Measurements from ENCODE around the gene WAC.
"Not testable (repeated sequence)": the region's sequence is repeated elsewhere in the genome, so short reads cannot be mapped to it uniquely, and the experiment has no call there.

WAC gene

GRCh38 chr10:28496017-28496416 lies 36.9 kb upstream of the WAC start:
- no peak for DNase-seq (ENCODE audit: low read depth, low spot score)
- no peak overlapping the region for H3K4me3 ChIP-seq (ENCODE audit: low read depth, low read length)
- no peak for TF ChIP-seq CTCF (IDR thresholded peaks at IDR 0.05; ENCODE audit: low read depth, low read length)
- in situ Hi-C loops (cut with HindIII; ENCODE audit: low sequenced_read_pairs), result no loop called here

- H3K4me3 ChIP-seq (ENCODE audit: low read depth, low read length), result no peak overlapping the region
- no peak for TF ChIP-seq CTCF (IDR thresholded peaks at IDR 0.05; ENCODE audit: low read depth, low read length)
- no peak for DNase-seq (ENCODE audit: low read depth, low spot score)
- in situ Hi-C loops (cut with HindIII; ENCODE audit: low sequenced_read_pairs), result no loop called here
Observed at GRCh38 chr10:28496481-28496961, 36.4 kb upstream of the WAC start.

GRCh38 chr10:28497313-28498126 lies 35.4 kb upstream of the WAC start:
- no peak overlapping the region for H3K4me3 ChIP-seq (ENCODE audit: low read depth, low read length)
- no peak for DNase-seq (ENCODE audit: low read depth, low spot score)
- no peak for TF ChIP-seq CTCF (IDR thresholded peaks at IDR 0.05; ENCODE audit: low read depth, low read length)
- in situ Hi-C loops (cut with HindIII; ENCODE audit: low sequenced_read_pairs), result no loop called here

- DNase-seq (ENCODE audit: low read depth, low spot score); in situ Hi-C loops (cut with HindIII; ENCODE audit: low sequenced_read_pairs); H3K4me3 ChIP-seq (ENCODE audit: low read depth, low read length): not testable (repeated sequence)
Observed at GRCh38 chr10:28500203-28500602, 32.7 kb upstream of the WAC start.

GRCh38 chr10:28503114-28503513 lies 29.8 kb upstream of the WAC start:
- in situ Hi-C loops (cut with HindIII; ENCODE audit: low sequenced_read_pairs), result no loop called here
- peak; percentile 27 for DNase-seq (ENCODE audit: low read depth, low spot score)
- H3K4me3 ChIP-seq (ENCODE audit: low read depth, low read length), result no peak overlapping the region
- no peak for TF ChIP-seq CTCF (IDR thresholded peaks at IDR 0.05; ENCODE audit: low read depth, low read length)

GRCh38 chr10:28505359-28505959 lies 27.5 kb upstream of the WAC start:
- DNase-seq (ENCODE audit: low read depth, low spot score), result no peak
- no peak for TF ChIP-seq CTCF (IDR thresholded peaks at IDR 0.05; ENCODE audit: low read depth, low read length)
- in situ Hi-C loops (cut with HindIII; ENCODE audit: low sequenced_read_pairs), result no loop called here
- H3K4me3 ChIP-seq (ENCODE audit: low read depth, low read length), result no peak overlapping the region

GRCh38 chr10:28508304-28508925 lies 24.5 kb upstream of the WAC start:
- no peak for DNase-seq (ENCODE audit: low read depth, low spot score)
- in situ Hi-C loops (cut with HindIII; ENCODE audit: low sequenced_read_pairs), result no loop called here
- no peak for TF ChIP-seq CTCF (IDR thresholded peaks at IDR 0.05; ENCODE audit: low read depth, low read length)
- no peak overlapping the region for H3K4me3 ChIP-seq (ENCODE audit: low read depth, low read length)
